GM18505 (cell line): ENCODE measurements around the gene PTPRK.

Source experiments
- ATAC-seq: cut with Tn5 transposase; IDR thresholded peaks from one replicate; pipeline ENCODE4 v1.9.1; 2021; ENCODE audit not compliant: unreplicated experiment
- POLR2A ChIP-seq: IDR thresholded peaks from 4 replicates; pipeline ENCODE4 v1.6.1; 2011; ENCODE audit warnings: borderline replicate concordance; ENCODE audit not compliant: insufficient read depth, insufficient read length; ENCODE audit errors: extremely low read depth

The PTPRK gene

GRCh38 chr6:128239146-128239545, 281.3 kb downstream of the PTPRK start:
- TF ChIP-seq POLR2A: no peak
- ATAC-seq: no peak

- ATAC-seq: no peak
- TF ChIP-seq POLR2A: no peak
Observed at GRCh38 chr6:128238225-128238624, 282.2 kb downstream of the PTPRK start.

GRCh38 chr6:128235556-128235955, 284.8 kb downstream of the PTPRK start:
- ATAC-seq: no peak
- no peak for TF ChIP-seq POLR2A

GRCh38 chr6:128233531-128233930, 286.9 kb downstream of the PTPRK start:
- ATAC-seq: no peak
- TF ChIP-seq POLR2A: no peak

- ATAC-seq: no peak
- no peak for TF ChIP-seq POLR2A
Observed at GRCh38 chr6:128230267-128230989, 290.0 kb downstream of the PTPRK start.

GRCh38 chr6:128225612-128226011, 294.8 kb downstream of the PTPRK start:
- ATAC-seq: no peak
- TF ChIP-seq POLR2A: no peak

GRCh38 chr6:128216917-128217316, 303.5 kb downstream of the PTPRK start:
- no peak for ATAC-seq
- TF ChIP-seq POLR2A: no peak

GRCh38 chr6:128209771-128210170, 310.6 kb downstream of the PTPRK start:
- TF ChIP-seq POLR2A: no peak
- no peak for ATAC-seq

- no peak for TF ChIP-seq POLR2A
- ATAC-seq: no peak
Observed at GRCh38 chr6:128208851-128209580, 311.4 kb downstream of the PTPRK start.

GRCh38 chr6:128208078-128208477, 312.3 kb downstream of the PTPRK start:
- ATAC-seq: no peak
- no peak for TF ChIP-seq POLR2A

- no peak for ATAC-seq
- no peak for TF ChIP-seq POLR2A
Observed at GRCh38 chr6:128206610-128207426, 313.6 kb downstream of the PTPRK start.

- ATAC-seq: no peak
- TF ChIP-seq POLR2A: no peak
Observed at GRCh38 chr6:128204616-128205015, 315.8 kb downstream of the PTPRK start.

GRCh38 chr6:128202169-128202765, 318.1 kb downstream of the PTPRK start:
- no peak for ATAC-seq
- no peak for TF ChIP-seq POLR2A
